ENCODE results near the gene ZNF532. TPM values are rescaled to one million over a fixed set of nuclear protein-coding genes. Genes with fewer than 3 reads are reported as not detected.

ZNF532 gene
- total RNA-seq, 1 experiment from 2014 or later: 21.1 TPM

- Histone ChIP-seq H3K4me1 (replicated peaks; ENCODE audit: insufficient read depth) (no peaks in the 10 kb centered on the region), H3F3A (ENCODE audit: insufficient read depth, low read depth) (no peaks in the 10 kb centered on the region), H3K4me3 (no peak overlapping the region), H3K27ac (no peak overlapping the region), H3K9me2 (ENCODE audit: insufficient read depth) (0 out of 2 replicates have a peak, but pooled peaks cover 3% of the 10 kb centered on the region), H3K4me2 (no peak overlapping the region), H4K20me1 (ENCODE audit: insufficient read depth) (no peaks in the 10 kb centered on the region), H3K79me2 (ENCODE audit: low read depth) (no peaks in the 10 kb centered on the region), H3K9me3 (ENCODE audit: insufficient read depth, low read depth) (no peaks in the 10 kb centered on the region), H3K27me3 (ENCODE audit: insufficient read depth, low read depth) (no peaks in the 10 kb centered on the region), H2AFZ (no peak overlapping the region), H3K36me3 (ENCODE audit: low read depth) (no peaks in the 10 kb centered on the region)
- no peak for DNase-seq
- POLR2A ChIA-PET (ENCODE audit: unreplicated experiment): no interaction called here
- BruUV-seq (replicated peaks): no TSS peak
- intact Hi-C loops (cut with micrococcal nuclease; ENCODE audit: unreplicated experiment): no loop called here
- TF ChIP-seq CTCF (conservative IDR thresholded peaks at IDR 0.05) (no peak), EZH2 (IDR thresholded peaks at IDR 0.05; ENCODE audit: low read depth) (no peak)
- CTCF ChIA-PET: no interaction called here
Measured at GRCh38 chr18:58922995-58923394, 58.3 kb downstream of the ZNF532 start.

- no peaks in the 10 kb centered on the region for H3K9me3 ChIP-seq (ENCODE audit: insufficient read depth, low read depth)
- no peak overlapping the region for H3K27ac ChIP-seq
- 0 out of 2 replicates have a peak, but pooled peaks cover 3% of the 10 kb centered on the region for H3K9me2 ChIP-seq (ENCODE audit: insufficient read depth)
- no peaks in the 10 kb centered on the region for H3K4me1 ChIP-seq (replicated peaks; ENCODE audit: insufficient read depth)
- no peaks in the 10 kb centered on the region for H3K36me3 ChIP-seq (ENCODE audit: low read depth)
- ChIA-PET CTCF (no interaction called here), POLR2A (ENCODE audit: unreplicated experiment) (no interaction called here)
- no peak for DNase-seq
- no peaks in the 10 kb centered on the region for H3K79me2 ChIP-seq (ENCODE audit: low read depth)
- no peak for TF ChIP-seq EZH2 (IDR thresholded peaks at IDR 0.05; ENCODE audit: low read depth)
- TF ChIP-seq CTCF (conservative IDR thresholded peaks at IDR 0.05): no peak
- H3F3A ChIP-seq (ENCODE audit: insufficient read depth, low read depth): no peaks in the 10 kb centered on the region
- H2AFZ ChIP-seq: no peak overlapping the region
- H4K20me1 ChIP-seq (ENCODE audit: insufficient read depth): no peaks in the 10 kb centered on the region
- intact Hi-C loops (cut with micrococcal nuclease; ENCODE audit: unreplicated experiment): no loop called here
- H3K4me2 ChIP-seq: no peak overlapping the region
- no TSS peak for BruUV-seq (replicated peaks)
- H3K4me3 ChIP-seq: no peak overlapping the region
- no peaks in the 10 kb centered on the region for H3K27me3 ChIP-seq (ENCODE audit: insufficient read depth, low read depth)
Measured at GRCh38 chr18:58924473-58924872, 59.8 kb downstream of the ZNF532 start.

- H4K20me1 ChIP-seq (ENCODE audit: insufficient read depth): no peaks in the 10 kb centered on the region
- H3K27ac ChIP-seq: no peak overlapping the region
- H3F3A ChIP-seq (ENCODE audit: insufficient read depth, low read depth): no peaks in the 10 kb centered on the region
- no peak for DNase-seq
- no peak overlapping the region for H2AFZ ChIP-seq
- CTCF ChIA-PET: no interaction called here
- H3K4me1 ChIP-seq (replicated peaks; ENCODE audit: insufficient read depth): no peaks in the 10 kb centered on the region
- H3K27me3 ChIP-seq (ENCODE audit: insufficient read depth, low read depth): no peaks in the 10 kb centered on the region
- H3K4me3 ChIP-seq: no peak overlapping the region
- 0 out of 2 replicates have a peak, but pooled peaks cover 3% of the 10 kb centered on the region for H3K9me2 ChIP-seq (ENCODE audit: insufficient read depth)
- H3K4me2 ChIP-seq: no peak overlapping the region
- no peaks in the 10 kb centered on the region for H3K9me3 ChIP-seq (ENCODE audit: insufficient read depth, low read depth)
- intact Hi-C loops (cut with micrococcal nuclease; ENCODE audit: unreplicated experiment): no loop called here
- POLR2A ChIA-PET (ENCODE audit: unreplicated experiment): no interaction called here
- H3K79me2 ChIP-seq (ENCODE audit: low read depth): no peaks in the 10 kb centered on the region
- TF ChIP-seq CTCF (conservative IDR thresholded peaks at IDR 0.05): no peak
- no peak for TF ChIP-seq EZH2 (IDR thresholded peaks at IDR 0.05; ENCODE audit: low read depth)
- BruUV-seq (replicated peaks): no TSS peak
- H3K36me3 ChIP-seq (ENCODE audit: low read depth): no peaks in the 10 kb centered on the region
Measured at GRCh38 chr18:58927659-58928058, 63.0 kb downstream of the ZNF532 start.
